ENCODE data around the gene NAIF1.

Gene NAIF1

GRCh38 chr9:128056887-128057723, 10.0 kb downstream of the NAIF1 start:
- TF ChIP-seq CTCF (IDR thresholded peaks at IDR 0.05) = no peak

- no peak for TF ChIP-seq CTCF (IDR thresholded peaks at IDR 0.05)
These were observed 11.0 kb downstream of the NAIF1 start for GRCh38 chr9:128056086-128056485.

GRCh38 chr9:128055344-128056040, 11.6 kb downstream of the NAIF1 start:
- no peak for TF ChIP-seq CTCF (IDR thresholded peaks at IDR 0.05)

GRCh38 chr9:128054087-128054486, 13.0 kb downstream of the NAIF1 start:
- no peak for TF ChIP-seq CTCF (IDR thresholded peaks at IDR 0.05)

GRCh38 chr9:128053560-128053959, 13.6 kb downstream of the NAIF1 start:
- TF ChIP-seq CTCF (IDR thresholded peaks at IDR 0.05) = no peak

- no peak for TF ChIP-seq CTCF (IDR thresholded peaks at IDR 0.05)
These were observed 15.0 kb downstream of the NAIF1 start for GRCh38 chr9:128051932-128052709.

GRCh38 chr9:128049843-128050242, 17.3 kb downstream of the NAIF1 start:
- no peak for TF ChIP-seq CTCF (IDR thresholded peaks at IDR 0.05)

Data from LNCAP (cell line).